NB4 (cell line): ENCODE results near the gene BRD1.

Source experiments
- CTCF ChIP-seq: IDR thresholded peaks from one replicate; pipeline ENCODE4 v1.5.1; 2012; ENCODE audit warnings: low read depth, low read length
- MAX ChIP-seq: IDR thresholded peaks from 2 replicates; pipeline ENCODE4 v1.6.1; 2011; ENCODE audit warnings: low read depth, low read length
- MYC ChIP-seq: IDR thresholded peaks from 2 replicates; pipeline ENCODE4 v1.6.1; 2011; ENCODE audit warnings: low read depth, low read length
- POLR2A ChIP-seq: IDR thresholded peaks from 2 replicates; pipeline ENCODE4 v1.6.1; 2011; ENCODE audit warnings: mild to moderate bottlenecking; ENCODE audit not compliant: insufficient read length; ENCODE audit errors: extremely low read depth

- TF ChIP-seq CTCF: no peak
- no peak for TF ChIP-seq POLR2A
- TF ChIP-seq MAX: no peak
- no peak for TF ChIP-seq MYC
Observed at GRCh38 chr22:49869845-49870712, 42.4 kb upstream of the BRD1 start.
